ENCODE data around the gene KIRREL2.
A peak's percentile ranks its signal among the peaks of the same experiment; 100 is the strongest.
"Not testable (repeated sequence)": the region's sequence is repeated elsewhere in the genome, so short reads cannot be mapped to it uniquely, and the experiment has no call there.

KIRREL2 gene

GRCh38 chr19:35828692-35829301 is 27.9 kb upstream of the KIRREL2 start:
- no peaks in the 10 kb centered on the region for H3K4me1 ChIP-seq (ENCODE audit: insufficient read depth, low read length)
- no peak overlapping the region for H3K9ac ChIP-seq (ENCODE audit: low read depth, low read length)
- H3K27ac ChIP-seq (ENCODE audit: low read length) = no peak overlapping the region
- H3K27me3 ChIP-seq (ENCODE audit: insufficient read depth, low read length) = peaks cover 34% of the 10 kb centered on the region
- no peaks in the 10 kb centered on the region for H3K36me3 ChIP-seq (ENCODE audit: insufficient read depth, low read depth, low read length)
- H3K4me3 ChIP-seq (ENCODE audit: low read length) = no peak overlapping the region
- H3K9me3 ChIP-seq (ENCODE audit: insufficient read depth, low read depth, low read length) = no peaks in the 10 kb centered on the region

- Histone ChIP-seq H3K9ac (ENCODE audit: low read depth, low read length) (no peak overlapping the region), H3K9me3 (ENCODE audit: insufficient read depth, low read depth, low read length) (no peaks in the 10 kb centered on the region), H3K4me1 (ENCODE audit: insufficient read depth, low read length) (no peaks in the 10 kb centered on the region), H3K27ac (ENCODE audit: low read length) (no peak overlapping the region), H3K27me3 (ENCODE audit: insufficient read depth, low read length) (peaks cover 29% of the 10 kb centered on the region), H3K4me3 (ENCODE audit: low read length) (no peak overlapping the region), H3K36me3 (ENCODE audit: insufficient read depth, low read depth, low read length) (no peaks in the 10 kb centered on the region)
Measured at GRCh38 chr19:35830986-35831385, 25.7 kb upstream of the KIRREL2 start.

- no peaks in the 10 kb centered on the region for H3K9me3 ChIP-seq (ENCODE audit: insufficient read depth, low read depth, low read length)
- H3K27ac ChIP-seq (ENCODE audit: low read length) = no peak overlapping the region
- no peak overlapping the region for H3K9ac ChIP-seq (ENCODE audit: low read depth, low read length)
- no peaks in the 10 kb centered on the region for H3K36me3 ChIP-seq (ENCODE audit: insufficient read depth, low read depth, low read length)
- H3K4me3 ChIP-seq (ENCODE audit: low read length) = no peak overlapping the region
- H3K27me3 ChIP-seq (ENCODE audit: insufficient read depth, low read length) = peaks cover 31% of the 10 kb centered on the region
- no peaks in the 10 kb centered on the region for H3K4me1 ChIP-seq (ENCODE audit: insufficient read depth, low read length)
Measured at GRCh38 chr19:35832054-35832453, 24.7 kb upstream of the KIRREL2 start.

GRCh38 chr19:35833972-35834371 is 22.7 kb upstream of the KIRREL2 start:
- Histone ChIP-seq H3K4me1 (ENCODE audit: insufficient read depth, low read length) (no peaks in the 10 kb centered on the region), H3K9ac (ENCODE audit: low read depth, low read length) (no peak overlapping the region), H3K9me3 (ENCODE audit: insufficient read depth, low read depth, low read length) (no peaks in the 10 kb centered on the region), H3K36me3 (ENCODE audit: insufficient read depth, low read depth, low read length) (no peaks in the 10 kb centered on the region), H3K27ac (ENCODE audit: low read length) (no peak overlapping the region), H3K4me3 (ENCODE audit: low read length) (no peak overlapping the region), H3K27me3 (ENCODE audit: insufficient read depth, low read length) (peaks cover 32% of the 10 kb centered on the region)

GRCh38 chr19:35836096-35836495 is 20.6 kb upstream of the KIRREL2 start:
- not testable (repeated sequence) for H3K4me1 ChIP-seq (ENCODE audit: insufficient read depth, low read length); H3K36me3 ChIP-seq (ENCODE audit: insufficient read depth, low read depth, low read length); H3K27ac ChIP-seq (ENCODE audit: low read length); H3K4me3 ChIP-seq (ENCODE audit: low read length); H3K9me3 ChIP-seq (ENCODE audit: insufficient read depth, low read depth, low read length); H3K9ac ChIP-seq (ENCODE audit: low read depth, low read length)
- H3K27me3 ChIP-seq (ENCODE audit: insufficient read depth, low read length) = peaks cover 20% of the 10 kb centered on the region

GRCh38 chr19:35841961-35842595 is 14.6 kb upstream of the KIRREL2 start:
- peaks cover 3% of the 10 kb centered on the region; the same call in 1 of the 2 replicates for H3K4me1 ChIP-seq (ENCODE audit: insufficient read depth, low read length)
- peaks cover 65% of the 10 kb centered on the region for H3K27me3 ChIP-seq (ENCODE audit: insufficient read depth, low read length)
- no peak overlapping the region for H3K9ac ChIP-seq (ENCODE audit: low read depth, low read length)
- no peaks in the 10 kb centered on the region for H3K36me3 ChIP-seq (ENCODE audit: insufficient read depth, low read depth, low read length)
- H3K4me3 ChIP-seq (ENCODE audit: low read length) = no peak overlapping the region
- no peak overlapping the region for H3K27ac ChIP-seq (ENCODE audit: low read length)
- no peaks in the 10 kb centered on the region for H3K9me3 ChIP-seq (ENCODE audit: insufficient read depth, low read depth, low read length)

GRCh38 chr19:35842666-35843272 is 13.9 kb upstream of the KIRREL2 start:
- Histone ChIP-seq H3K36me3 (ENCODE audit: insufficient read depth, low read depth, low read length) (no peaks in the 10 kb centered on the region), H3K4me1 (ENCODE audit: insufficient read depth, low read length) (peaks cover 3% of the 10 kb centered on the region; the same call in 1 of the 2 replicates), H3K27ac (ENCODE audit: low read length) (no peak overlapping the region), H3K27me3 (ENCODE audit: insufficient read depth, low read length) (peaks cover 67% of the 10 kb centered on the region), H3K4me3 (ENCODE audit: low read length) (no peak overlapping the region), H3K9me3 (ENCODE audit: insufficient read depth, low read depth, low read length) (no peaks in the 10 kb centered on the region), H3K9ac (ENCODE audit: low read depth, low read length) (no peak overlapping the region)

- peak overlapping the region; percentile 48; the same call in 1 of the 2 replicates for H3K4me3 ChIP-seq (ENCODE audit: low read length)
- no peaks in the 10 kb centered on the region for H3K9me3 ChIP-seq (ENCODE audit: insufficient read depth, low read depth, low read length)
Measured at GRCh38 chr19:35843676-35844481, 12.8 kb upstream of the KIRREL2 start.

GRCh38 chr19:35844482-35845214 is 12.1 kb upstream of the KIRREL2 start:
- H3K4me3 ChIP-seq (ENCODE audit: low read length) = peak overlapping the region; percentile 64; the same call in 1 of the 2 replicates
- no peaks in the 10 kb centered on the region for H3K9me3 ChIP-seq (ENCODE audit: insufficient read depth, low read depth, low read length)
- peaks cover 75% of the 10 kb centered on the region for H3K27me3 ChIP-seq (ENCODE audit: insufficient read depth, low read length)
- H3K36me3 ChIP-seq (ENCODE audit: insufficient read depth, low read depth, low read length) = no peaks in the 10 kb centered on the region
- H3K27ac ChIP-seq (ENCODE audit: low read length) = no peak overlapping the region
- H3K9ac ChIP-seq (ENCODE audit: low read depth, low read length) = no peak overlapping the region
- H3K4me1 ChIP-seq (ENCODE audit: insufficient read depth, low read length) = peaks cover 3% of the 10 kb centered on the region; the same call in 1 of the 2 replicates

More at GRCh38 chr19:35843676-35844481, 12.8 kb upstream of the KIRREL2 start:
- Histone ChIP-seq H3K27ac (ENCODE audit: low read length) (no peak overlapping the region), H3K36me3 (ENCODE audit: insufficient read depth, low read depth, low read length) (no peaks in the 10 kb centered on the region), H3K27me3 (ENCODE audit: insufficient read depth, low read length) (peaks cover 72% of the 10 kb centered on the region), H3K9ac (ENCODE audit: low read depth, low read length) (no peak overlapping the region), H3K4me1 (ENCODE audit: insufficient read depth, low read length) (peaks cover 3% of the 10 kb centered on the region; the same call in 1 of the 2 replicates)

GRCh38 chr19:35845215-35846037 is 11.3 kb upstream of the KIRREL2 start:
- Histone ChIP-seq H3K27me3 (ENCODE audit: insufficient read depth, low read length) (peaks cover 83% of the 10 kb centered on the region), H3K9me3 (ENCODE audit: insufficient read depth, low read depth, low read length) (no peaks in the 10 kb centered on the region), H3K4me3 (ENCODE audit: low read length) (peak overlapping the region; percentile 64; the same call in 1 of the 2 replicates), H3K4me1 (ENCODE audit: insufficient read depth, low read length) (peaks cover 3% of the 10 kb centered on the region; the same call in 1 of the 2 replicates), H3K9ac (ENCODE audit: low read depth, low read length) (no peak overlapping the region), H3K27ac (ENCODE audit: low read length) (no peak overlapping the region), H3K36me3 (ENCODE audit: insufficient read depth, low read depth, low read length) (no peaks in the 10 kb centered on the region)

Data from iPS-20b (cell line).